ENCODE results near the gene SEC14L1. TPM values are rescaled to one million over a fixed set of nuclear protein-coding genes. Genes with fewer than 3 reads are reported as not detected.

SEC14L1 gene
- total RNA-seq, 1 experiment from 2014 or later: 50.6 TPM

DNA sequence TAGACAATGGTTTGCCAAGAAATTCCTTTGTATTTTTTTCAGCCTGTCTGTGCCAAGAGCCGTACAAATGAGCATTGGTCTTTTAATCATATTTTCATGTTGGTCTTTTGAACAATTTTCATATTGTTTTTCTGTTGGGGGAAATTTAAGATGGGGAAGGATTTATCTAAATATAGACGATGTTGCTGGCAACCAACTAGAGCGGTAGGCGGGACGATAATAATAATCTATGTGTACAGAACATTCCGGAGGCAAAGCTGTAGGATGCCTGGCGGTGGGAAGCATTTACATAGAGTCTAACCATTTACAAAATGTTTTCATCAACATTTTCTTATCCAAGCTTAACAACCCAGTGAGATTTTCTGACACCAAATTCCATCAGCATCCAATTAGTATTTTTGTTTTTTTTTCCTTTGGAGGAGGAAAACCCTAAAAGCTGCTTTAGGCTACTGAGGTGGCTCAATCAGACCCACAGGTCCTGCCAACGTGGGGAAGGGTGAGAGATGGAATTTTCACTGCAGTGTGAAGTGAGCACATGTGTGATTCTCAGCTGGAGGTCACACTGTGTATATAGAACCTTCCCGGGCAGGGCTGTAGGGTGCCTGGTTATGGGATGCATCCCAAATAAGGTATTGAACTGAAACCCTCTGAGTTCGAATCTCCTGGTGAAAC lies 11.7 kb upstream of the SEC14L1 start:
- no peaks in the 10 kb centered on the region for H3K9me3 Mint-ChIP-seq (ENCODE audit: low read depth, unreplicated experiment)
- no peak for DNase-seq
- no peaks in the 10 kb centered on the region for H3K27me3 Mint-ChIP-seq (ENCODE audit: unreplicated experiment)
- intact Hi-C loops (cut with micrococcal nuclease; ENCODE audit: unreplicated experiment): no loop called here
- CTCF ChIA-PET: interaction anchor here (0.6 kb wide), 1 partner anchor 10 kb away, joined by 5 read pairs; no protein-coding TSS in a partner anchor
- no peak overlapping the region for H3K4me3 Mint-ChIP-seq (ENCODE audit: low read depth, unreplicated experiment)
- H3K4me1 Mint-ChIP-seq (ENCODE audit: low read depth, unreplicated experiment): peaks cover 33% of the 10 kb centered on the region
- TF ChIP-seq, protein P1, sequence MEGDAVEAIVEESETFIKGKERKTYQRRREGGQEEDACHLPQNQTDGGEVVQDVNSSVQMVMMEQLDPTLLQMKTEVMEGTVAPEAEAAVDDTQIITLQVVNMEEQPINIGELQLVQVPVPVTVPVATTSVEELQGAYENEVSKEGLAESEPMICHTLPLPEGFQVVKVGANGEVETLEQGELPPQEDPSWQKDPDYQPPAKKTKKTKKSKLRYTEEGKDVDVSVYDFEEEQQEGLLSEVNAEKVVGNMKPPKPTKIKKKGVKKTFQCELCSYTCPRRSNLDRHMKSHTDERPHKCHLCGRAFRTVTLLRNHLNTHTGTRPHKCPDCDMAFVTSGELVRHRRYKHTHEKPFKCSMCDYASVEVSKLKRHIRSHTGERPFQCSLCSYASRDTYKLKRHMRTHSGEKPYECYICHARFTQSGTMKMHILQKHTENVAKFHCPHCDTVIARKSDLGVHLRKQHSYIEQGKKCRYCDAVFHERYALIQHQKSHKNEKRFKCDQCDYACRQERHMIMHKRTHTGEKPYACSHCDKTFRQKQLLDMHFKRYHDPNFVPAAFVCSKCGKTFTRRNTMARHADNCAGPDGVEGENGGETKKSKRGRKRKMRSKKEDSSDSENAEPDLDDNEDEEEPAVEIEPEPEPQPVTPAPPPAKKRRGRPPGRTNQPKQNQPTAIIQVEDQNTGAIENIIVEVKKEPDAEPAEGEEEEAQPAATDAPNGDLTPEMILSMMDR (IDR thresholded peaks at IDR 0.05; ENCODE audit: unreplicated experiment): no peak
- H3K27ac Mint-ChIP-seq (ENCODE audit: unreplicated experiment): no peak overlapping the region
- peaks cover 13% of the 10 kb centered on the region for H3K36me3 Mint-ChIP-seq (ENCODE audit: insufficient read depth, unreplicated experiment)
- BruUV-seq (replicated peaks): no TSS peak

DNA sequence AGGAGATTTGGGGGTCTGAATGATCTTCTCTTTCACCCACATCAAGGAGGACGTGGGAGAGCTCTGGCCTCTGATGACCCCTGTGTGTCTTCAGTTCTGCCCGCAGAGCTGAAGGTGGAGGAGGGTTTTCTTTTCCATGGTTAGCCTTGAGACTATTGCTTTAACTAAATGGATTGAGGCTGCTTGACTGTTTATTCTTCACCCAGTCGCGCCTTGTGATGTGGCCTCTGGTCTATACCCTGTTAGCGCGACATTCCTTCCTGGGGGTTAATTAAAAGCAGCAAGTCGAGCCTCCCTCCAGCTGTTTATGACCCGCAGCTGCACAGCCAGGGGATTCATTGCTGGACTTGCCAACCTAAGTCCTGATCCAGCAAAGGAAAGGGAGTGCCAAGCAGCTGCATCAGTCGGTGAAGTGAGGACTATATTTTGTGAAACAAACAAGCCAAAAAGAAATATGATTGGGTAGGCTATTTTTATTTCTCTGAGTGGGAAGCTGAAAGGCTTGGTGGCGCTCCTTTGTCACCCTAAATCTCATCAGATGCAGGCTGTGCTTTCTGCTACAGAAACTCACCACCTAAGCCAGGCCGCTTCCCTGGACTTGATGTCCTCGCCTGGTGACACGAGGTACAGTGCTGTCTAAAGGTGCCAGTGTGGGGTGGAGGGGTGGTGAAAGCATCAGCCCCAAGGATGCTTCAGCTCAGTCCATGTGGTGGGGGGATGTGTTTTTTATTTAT lies 11.0 kb upstream of the SEC14L1 start:
- CTCF ChIA-PET: no interaction called here
- Mint-ChIP-seq H3K36me3 (ENCODE audit: insufficient read depth, unreplicated experiment) (peaks cover 8% of the 10 kb centered on the region), H3K27me3 (ENCODE audit: unreplicated experiment) (no peaks in the 10 kb centered on the region), H3K9me3 (ENCODE audit: low read depth, unreplicated experiment) (no peaks in the 10 kb centered on the region), H3K27ac (ENCODE audit: unreplicated experiment) (no peak overlapping the region), H3K4me3 (ENCODE audit: low read depth, unreplicated experiment) (no peak overlapping the region), H3K4me1 (ENCODE audit: low read depth, unreplicated experiment) (peaks cover 26% of the 10 kb centered on the region)
- DNase-seq: no peak
- BruUV-seq (replicated peaks): no TSS peak
- intact Hi-C loops (cut with micrococcal nuclease; ENCODE audit: unreplicated experiment): no loop called here
- TF ChIP-seq, protein P1 (IDR thresholded peaks at IDR 0.05; ENCODE audit: unreplicated experiment): no peak

DNA sequence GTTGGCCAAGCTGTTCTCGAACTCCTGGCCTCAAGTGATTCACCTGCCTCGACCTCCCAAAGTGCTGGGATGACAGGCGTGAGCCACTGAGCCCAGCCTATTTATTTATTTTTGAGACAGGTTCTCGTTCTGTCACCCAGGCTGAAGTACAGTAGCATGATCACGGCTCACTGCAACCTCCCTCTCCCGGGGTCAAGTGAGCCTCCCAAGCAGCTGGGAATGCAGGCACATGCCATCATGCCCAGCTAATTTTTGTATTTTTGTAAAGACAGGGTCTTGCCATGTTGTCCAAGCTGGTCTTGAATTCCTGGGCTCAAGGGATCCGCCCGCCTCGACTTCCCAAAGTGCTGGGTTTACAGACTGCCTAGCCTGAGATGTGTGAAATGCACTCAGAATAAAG lies 10.2 kb upstream of the SEC14L1 start:
- no peak for DNase-seq
- peaks cover 18% of the 10 kb centered on the region for H3K4me1 Mint-ChIP-seq (ENCODE audit: low read depth, unreplicated experiment)
- TF ChIP-seq, protein P1 (IDR thresholded peaks at IDR 0.05; ENCODE audit: unreplicated experiment): no peak
- no peaks in the 10 kb centered on the region for H3K9me3 Mint-ChIP-seq (ENCODE audit: low read depth, unreplicated experiment)
- H3K27ac Mint-ChIP-seq (ENCODE audit: unreplicated experiment): no peak overlapping the region
- CTCF ChIA-PET: no interaction called here
- H3K4me3 Mint-ChIP-seq (ENCODE audit: low read depth, unreplicated experiment): no peak overlapping the region
- H3K36me3 Mint-ChIP-seq (ENCODE audit: insufficient read depth, unreplicated experiment): peaks cover 4% of the 10 kb centered on the region
- BruUV-seq (replicated peaks): no TSS peak
- intact Hi-C loops (cut with micrococcal nuclease; ENCODE audit: unreplicated experiment): no loop called here
- no peaks in the 10 kb centered on the region for H3K27me3 Mint-ChIP-seq (ENCODE audit: unreplicated experiment)

DNA sequence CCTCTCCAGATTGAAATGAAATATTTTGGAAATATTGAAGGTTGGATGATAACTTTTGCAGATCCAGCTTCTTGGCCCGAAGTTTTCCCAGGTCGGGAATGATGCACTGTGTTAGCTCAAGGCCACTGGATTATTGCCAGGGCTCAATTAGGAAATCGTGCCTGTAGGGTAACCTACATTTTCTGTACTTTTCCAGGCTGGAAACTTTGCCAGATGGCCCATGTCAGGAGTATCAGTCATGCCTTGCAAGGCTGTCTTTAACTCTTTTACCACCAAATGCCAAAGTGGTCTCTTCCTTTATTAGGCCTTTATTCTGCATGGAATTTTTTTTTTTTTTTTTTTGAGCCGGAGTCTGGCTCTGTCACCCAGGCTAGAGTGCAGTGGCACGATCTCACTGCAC lies 8.9 kb upstream of the SEC14L1 start:
- Mint-ChIP-seq H3K27ac (ENCODE audit: unreplicated experiment) (no peak overlapping the region), H3K27me3 (ENCODE audit: unreplicated experiment) (no peaks in the 10 kb centered on the region), H3K9me3 (ENCODE audit: low read depth, unreplicated experiment) (no peaks in the 10 kb centered on the region), H3K36me3 (ENCODE audit: insufficient read depth, unreplicated experiment) (no peaks in the 10 kb centered on the region), H3K4me3 (ENCODE audit: low read depth, unreplicated experiment) (no peak overlapping the region), H3K4me1 (ENCODE audit: low read depth, unreplicated experiment) (peaks cover 8% of the 10 kb centered on the region)
- DNase-seq: no peak
- CTCF ChIA-PET: interaction anchor here (0.9 to 1.4 kb wide), 2 partner anchors 9 to 75 kb away, joined by 6 to 8 read pairs; partner anchors contain the start of gene SEC14L1
- intact Hi-C loops (cut with micrococcal nuclease; ENCODE audit: unreplicated experiment): no loop called here
- TF ChIP-seq, protein P1 (IDR thresholded peaks at IDR 0.05; ENCODE audit: unreplicated experiment): no peak
- no TSS peak for BruUV-seq (replicated peaks)
